SK-N-SH (cell line): Measurements from ENCODE around the gene LIMS2. TPM values are rescaled to one million over a fixed set of nuclear protein-coding genes. Genes with fewer than 3 reads are reported as not detected.

Experiments
- CTCF ChIA-PET: fragments of 300-600, 350-600 bp; formaldehyde crosslinking; extraction: SDS; loops from one replicate; lab custom pipeline; 2021; lab: Yijun Ruan, JAX
- POLR2A ChIA-PET: fragments of 350-600 bp; sonication (Branson Sonifier 250); formaldehyde crosslinking; extraction: SDS; loops from one replicate; lab custom pipeline; 2020; ENCODE audit warnings: antibody characterized with exemption, inconsistent platforms; lab: Yijun Ruan, JAX
- DNase-seq: peaks from one replicate; pipeline ENCODE4 v3.0.0; 2012
- H2AFZ ChIP-seq: fragments of 200-600 bp; sonication (generic); 2 replicates; pipeline ENCODE4 v1.8.1; 2016; ENCODE audit warnings: antibody characterized with exemption, mild to moderate bottlenecking, low read depth
- H3F3A ChIP-seq: fragments of 200-600 bp; sonication (generic); replicated peaks from 2 replicates; pipeline ENCODE3; 2016; ENCODE audit warnings: antibody characterized with exemption, mild to moderate bottlenecking; ENCODE audit not compliant: insufficient read depth
- H3K27ac ChIP-seq, 2 experiments: fragments of 200-500 bp in 1 of 2; fragments of 200-600 bp in 1 of 2; sonication (Bioruptor generic) in 1 of 2; sonication (generic), shearing (Covaris generic) in 1 of 2; 2 replicates each; pipeline versions ENCODE4 v1.5.1 to v1.6.1; 2014 to 2016; ENCODE audit warnings: low read depth in 2 of 2, inconsistent platforms in 1 of 2, low read length in 1 of 2, mild to moderate bottlenecking in 1 of 2, mixed read lengths in 1 of 2
- H3K27me3 ChIP-seq: fragments of 200-600 bp; sonication (generic), shearing (Covaris generic); 2 replicates; pipeline ENCODE4 v1.6.1; 2016; ENCODE audit warnings: mixed run types; ENCODE audit not compliant: insufficient read depth
- H3K36me3 ChIP-seq, 2 experiments: fragments of 200-500 bp in 1 of 2; fragments of 200-600 bp in 1 of 2; sonication (Bioruptor generic) in 1 of 2; sonication (generic) in 1 of 2; replicated peaks in 1 of 2; 2 replicates each; pipeline versions ENCODE3 to v1.5.1; 2014 to 2016; ENCODE audit warnings: low read length in 1 of 2, mild to moderate bottlenecking in 1 of 2; ENCODE audit not compliant: insufficient read depth in 2 of 2, control insufficient read depth in 1 of 2
- H3K4me1 ChIP-seq, 2 experiments: fragments of 200-500 bp in 1 of 2; fragments of 200-600 bp in 1 of 2; sonication (Bioruptor generic) in 1 of 2; sonication (generic), shearing (Covaris generic) in 1 of 2; 2 replicates each; pipeline versions ENCODE4 v1.5.1 to v1.6.1; 2014 to 2016; ENCODE audit warnings: low read depth in 1 of 2, low read length in 1 of 2, mixed run types in 1 of 2; ENCODE audit not compliant: insufficient read depth in 2 of 2, control insufficient read depth in 1 of 2
- H3K4me2 ChIP-seq: fragments of 200-600 bp; sonication (generic), shearing (Covaris generic); 2 replicates; pipeline ENCODE4 v1.6.1; 2017; ENCODE audit warnings: mixed run types
- H3K4me3 ChIP-seq, 2 experiments: fragments of 200-500 bp in 1 of 2; fragments of 200-600 bp in 1 of 2; sonication (Bioruptor generic) in 1 of 2; sonication (generic), shearing (Covaris generic) in 1 of 2; 2 replicates each; pipeline versions ENCODE4 v1.5.1 to v1.8.1; 2014 to 2016; ENCODE audit warnings: low read depth in 2 of 2, inconsistent platforms in 1 of 2, low read length in 1 of 2, mild to moderate bottlenecking in 1 of 2, mixed read lengths in 1 of 2, moderate library complexity in 1 of 2
- H3K79me2 ChIP-seq: fragments of 200-600 bp; sonication (generic); 2 replicates; pipeline ENCODE4 v1.8.1; 2017; ENCODE audit warnings: mild to moderate bottlenecking; ENCODE audit not compliant: insufficient read depth
- H3K9ac ChIP-seq: fragments of 200-600 bp; sonication (generic); 2 replicates; pipeline ENCODE4 v1.6.1; 2017; ENCODE audit warnings: mixed run types
- H3K9me2 ChIP-seq: fragments of 200-600 bp; sonication (generic); 2 replicates; pipeline ENCODE4 v1.6.1; 2017; ENCODE audit warnings: mixed run types
- H3K9me3 ChIP-seq: fragments of 200-600 bp; sonication (generic); 2 replicates; pipeline ENCODE4 v1.6.1; 2017; ENCODE audit warnings: mixed run types, mild to moderate bottlenecking, moderate library complexity
- H4K20me1 ChIP-seq: fragments of 200-600 bp; sonication (generic); 2 replicates; pipeline ENCODE4 v1.6.1; 2017; ENCODE audit warnings: mild to moderate bottlenecking, mixed run types; ENCODE audit not compliant: insufficient read depth
- ELF1 ChIP-seq: IDR thresholded peaks from 2 replicates; pipeline ENCODE4 v1.4.0; 2012
- EP300 ChIP-seq, 2 experiments: IDR thresholded peaks; 2 replicates each; pipeline versions ENCODE4 v1.4.0 to v1.6.1; 2012; ENCODE audit warnings: borderline replicate concordance in 1 of 2, low read depth in 1 of 2, low read length in 1 of 2
- EZH2phosphoT487 ChIP-seq: fragments of 200-600 bp; sonication (generic); IDR thresholded peaks from 2 replicates; pipeline ENCODE4 v1.6.1; 2017; ENCODE audit warnings: low read depth, mixed run types, mild to moderate bottlenecking, antibody characterized with exemption, moderate library complexity, borderline replicate concordance
- IRF3 ChIP-seq: fragments of 150-350 bp; IDR thresholded peaks from 2 replicates; pipeline ENCODE4 v1.6.1; 2016; ENCODE audit warnings: mild to moderate bottlenecking, low read depth, low read length
- MAX ChIP-seq: IDR thresholded peaks from 2 replicates; pipeline ENCODE4 v1.4.0; 2012; ENCODE audit warnings: low read depth
- MXI1 ChIP-seq: IDR thresholded peaks from 2 replicates; pipeline ENCODE4 v1.6.1; 2012; ENCODE audit warnings: mild to moderate bottlenecking, low read depth, low read length, improper control_type of control experiment
- NFIC ChIP-seq: IDR thresholded peaks from 2 replicates; pipeline ENCODE4 v1.4.0; 2012; ENCODE audit warnings: borderline replicate concordance
- POLR2AphosphoS5 ChIP-seq: IDR thresholded peaks from 2 replicates; pipeline ENCODE4 v1.6.1; 2012; ENCODE audit warnings: low read depth, low read length
- RCOR1 ChIP-seq: fragments of 150-350 bp; IDR thresholded peaks from 2 replicates; pipeline ENCODE4 v1.6.1; 2017; ENCODE audit warnings: antibody characterized with exemption, low read length
- SIN3A ChIP-seq: IDR thresholded peaks from 2 replicates; pipeline ENCODE4 v1.6.1; 2012; ENCODE audit warnings: low read depth, mild to moderate bottlenecking, low read length, moderate library complexity, borderline replicate concordance
- TAF1 ChIP-seq: IDR thresholded peaks from 2 replicates; pipeline ENCODE4 v1.6.1; 2012; ENCODE audit warnings: low read depth, mild to moderate bottlenecking, low read length, moderate library complexity, borderline replicate concordance
- TEAD4 ChIP-seq: IDR thresholded peaks from 2 replicates; pipeline ENCODE4 v1.4.0; 2012; ENCODE audit warnings: mild to moderate bottlenecking, borderline replicate concordance; ENCODE audit not compliant: insufficient read depth
- WGBS: methylation state at CpG from one replicate; pipeline ENCODE4 v1.1.6; 2017; ENCODE audit warnings: low lambda C conversion rate; 5-methylcytosine and 5-hydroxymethylcytosine counted together
- polyA plus RNA-seq, 3 experiments: library from polyadenylated mRNA; depleted of rRNA; stranded (reverse); fragments of >200 nt; gene quantifications; 2 replicates each; pipeline ENCODE4 v1.2.3, GENCODE V29; 2012

The LIMS2 gene
- polyA plus RNA-seq, 1 of the 3 experiments (the other 2 are of a cell fraction) = 2.7 TPM

- Histone ChIP-seq H2AFZ (no peak overlapping the region), H3K9me2 (no peaks in the 10 kb centered on the region), H3K79me2 (no peaks in the 10 kb centered on the region), H3K4me2 (no peak overlapping the region), H3F3A (no peaks in the 10 kb centered on the region), H4K20me1 (no peaks in the 10 kb centered on the region), H3K9me3 (no peaks in the 10 kb centered on the region), H3K4me1 (peaks cover 0 to 3% of the 10 kb centered on the region in 2 experiments; a peak in 1 of 4 replicates), H3K36me3 (no peaks in the 10 kb centered on the region), H3K4me3 (no peak overlapping the region), H3K27ac (no peak overlapping the region), H3K27me3 (no peaks in the 10 kb centered on the region), H3K9ac (no peak overlapping the region)
- no peak for TF ChIP-seq RCOR1
- TF ChIP-seq SIN3A = no peak
- TF ChIP-seq MAX = no peak
- no peak for TF ChIP-seq MXI1
- ChIA-PET POLR2A (no interaction called here), CTCF (interaction anchor here (1.2 to 2.7 kb wide), 3 partner anchors 13 to 35 kb away, joined by 3 to 12 read pairs (median 4); no protein-coding TSS in a partner anchor)
- 73% methylated on average over 9 of the region's 12 CpGs for WGBS
- no peak for DNase-seq
These were observed 49.2 kb downstream of the LIMS2 start for GRCh38 chr2:127626175-127626574.

DNA sequence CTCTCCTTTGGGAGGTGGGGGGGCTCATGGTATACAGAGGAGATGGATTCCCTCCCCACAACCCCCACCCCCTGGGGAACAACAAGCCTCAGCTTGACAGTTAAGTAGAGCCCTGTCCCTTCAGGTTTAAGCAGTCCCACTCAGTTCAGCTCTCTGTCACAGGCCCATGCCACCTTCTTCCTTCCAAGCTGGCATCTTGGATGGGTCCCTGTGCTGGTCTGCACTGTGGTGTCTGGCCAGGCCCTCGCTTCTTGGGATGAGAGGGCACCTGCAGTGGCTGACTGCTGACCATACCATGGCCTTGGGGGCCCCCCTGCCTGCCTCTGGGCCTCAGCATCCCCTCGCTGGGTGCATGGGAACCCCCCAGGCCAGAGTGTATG is 49.8 kb downstream of the LIMS2 start:
- Histone ChIP-seq H3K4me2 (no peak overlapping the region), H3K36me3 (no peaks in the 10 kb centered on the region), H2AFZ (no peak overlapping the region), H3K27me3 (no peaks in the 10 kb centered on the region), H3K4me1 (peaks cover 0 to 3% of the 10 kb centered on the region in 2 experiments; a peak in 1 of 4 replicates)
- TF ChIP-seq EZH2phosphoT487 = no peak
- TF ChIP-seq POLR2AphosphoS5 = no peak
- TF ChIP-seq EP300 (IDR thresholded peaks at IDR 0.05; ENCODE audit: borderline replicate concordance in 1 of 2, low read depth in 1 of 2, low read length in 1 of 2) = no peak
- no peak for TF ChIP-seq NFIC
- no peak for TF ChIP-seq RCOR1
- no peak for TF ChIP-seq TAF1
- TF ChIP-seq TEAD4 = no peak
- TF ChIP-seq IRF3 = no peak
- no peak for TF ChIP-seq ELF1
- TF ChIP-seq, all 33 proteins: peak for 0
- ChIA-PET POLR2A (no interaction called here), CTCF (interaction anchor here (1.0 to 2.7 kb wide), 5 partner anchors 13 to 210 kb away, joined by 3 to 12 read pairs (median 4); no protein-coding TSS in a partner anchor)
- H3K4me3 ChIP-seq = no peak overlapping the region
- no peak overlapping the region for H3K9ac ChIP-seq
- H4K20me1 ChIP-seq = no peaks in the 10 kb centered on the region
- H3K9me2 ChIP-seq = no peaks in the 10 kb centered on the region
- no peak for DNase-seq
- no peaks in the 10 kb centered on the region for H3K9me3 ChIP-seq
- no peak overlapping the region for H3K27ac ChIP-seq
- no peaks in the 10 kb centered on the region for H3K79me2 ChIP-seq
- WGBS = 86% methylated on average over 1 of the region's 2 CpGs
- H3F3A ChIP-seq = no peaks in the 10 kb centered on the region
